ENCODE results near the gene ANKLE2. TPM values are rescaled to one million over a fixed set of nuclear protein-coding genes. Genes with fewer than 3 reads are reported as not detected.
"Not testable (repeated sequence)": the region's sequence is repeated elsewhere in the genome, so short reads cannot be mapped to it uniquely, and the experiment has no call there.

Gene ANKLE2
- total RNA-seq, 1 experiment from 2014 or later: 85.9 TPM

DNA sequence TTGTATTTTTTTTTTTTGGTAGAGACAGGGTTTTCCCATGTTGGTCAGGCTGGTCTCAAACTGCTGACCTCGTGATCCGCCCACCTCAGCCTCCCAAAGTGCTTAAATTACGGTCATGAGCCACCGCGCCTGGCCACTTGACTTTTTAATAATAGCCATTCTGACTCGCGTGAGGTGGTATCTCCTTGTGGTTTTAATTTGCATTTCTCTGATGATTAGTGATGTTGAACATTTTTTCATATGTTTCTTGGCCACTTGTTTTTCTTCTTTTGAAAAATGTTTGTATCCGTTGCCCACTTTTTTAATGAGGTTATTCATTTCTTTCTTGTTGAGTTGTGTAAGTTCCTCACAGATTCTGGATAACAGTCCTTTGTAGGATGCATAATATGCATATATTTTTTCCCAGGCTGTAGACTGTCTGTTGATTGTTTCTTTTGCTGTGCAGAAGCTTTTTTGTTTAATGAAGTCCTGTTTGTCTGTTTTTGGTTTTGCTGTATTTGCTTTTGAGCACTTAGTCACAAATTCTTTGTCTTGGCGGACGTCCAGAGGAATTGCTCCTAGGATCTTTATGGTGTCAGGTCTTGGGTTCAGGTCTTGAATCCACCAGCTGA lies 61.3 kb downstream of the ANKLE2 start:
- Histone ChIP-seq H3F3A (ENCODE audit: low read length, unreplicated experiment) (peaks cover 3% of the 10 kb centered on the region), H2AFZ (ENCODE audit: low read length) (no peak overlapping the region), H3K79me2 (ENCODE audit: low read length) (no peaks in the 10 kb centered on the region), H3K4me3 (ENCODE audit: low read length) (no peak overlapping the region), H3K4me1 (ENCODE audit: insufficient read depth, low read length) (peaks cover 17% of the 10 kb centered on the region), H4K20me1 (ENCODE audit: low read length) (peaks cover 5% of the 10 kb centered on the region; the same call in 1 of the 2 replicates), H3K36me3 (ENCODE audit: low read depth, low read length) (0 out of 2 replicates have a peak, but pooled peaks cover 6% of the 10 kb centered on the region), H3K9ac (ENCODE audit: low read length) (no peak overlapping the region), H3K27ac (ENCODE audit: low read length) (0 out of 2 replicates have a peak overlapping the region, but pooled peaks have one; percentile 3), H3K4me2 (ENCODE audit: low read length) (peak overlapping the region; percentile 47), H3K9me3 (ENCODE audit: low read length) (no peaks in the 10 kb centered on the region), H3K9me2 (replicated peaks; ENCODE audit: low read length) (no peaks in the 10 kb centered on the region), H3K27me3 (ENCODE audit: low read length) (no peaks in the 10 kb centered on the region)
- TF ChIP-seq, protein P1, sequence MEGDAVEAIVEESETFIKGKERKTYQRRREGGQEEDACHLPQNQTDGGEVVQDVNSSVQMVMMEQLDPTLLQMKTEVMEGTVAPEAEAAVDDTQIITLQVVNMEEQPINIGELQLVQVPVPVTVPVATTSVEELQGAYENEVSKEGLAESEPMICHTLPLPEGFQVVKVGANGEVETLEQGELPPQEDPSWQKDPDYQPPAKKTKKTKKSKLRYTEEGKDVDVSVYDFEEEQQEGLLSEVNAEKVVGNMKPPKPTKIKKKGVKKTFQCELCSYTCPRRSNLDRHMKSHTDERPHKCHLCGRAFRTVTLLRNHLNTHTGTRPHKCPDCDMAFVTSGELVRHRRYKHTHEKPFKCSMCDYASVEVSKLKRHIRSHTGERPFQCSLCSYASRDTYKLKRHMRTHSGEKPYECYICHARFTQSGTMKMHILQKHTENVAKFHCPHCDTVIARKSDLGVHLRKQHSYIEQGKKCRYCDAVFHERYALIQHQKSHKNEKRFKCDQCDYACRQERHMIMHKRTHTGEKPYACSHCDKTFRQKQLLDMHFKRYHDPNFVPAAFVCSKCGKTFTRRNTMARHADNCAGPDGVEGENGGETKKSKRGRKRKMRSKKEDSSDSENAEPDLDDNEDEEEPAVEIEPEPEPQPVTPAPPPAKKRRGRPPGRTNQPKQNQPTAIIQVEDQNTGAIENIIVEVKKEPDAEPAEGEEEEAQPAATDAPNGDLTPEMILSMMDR (conservative IDR thresholded peaks at IDR 0.05; ENCODE audit: low read depth, low read length): no peak
- no peak for TF ChIP-seq EZH2 (IDR thresholded peaks at IDR 0.05; ENCODE audit: low read length, unreplicated experiment)
- no peak for TF ChIP-seq EZH2phosphoT487 (IDR thresholded peaks at IDR 0.05; ENCODE audit: borderline replicate concordance, low read length)
- DNase-seq (peak; percentile 96), ATAC-seq (peak; percentile 83)
- intact Hi-C loops (cut with micrococcal nuclease): no loop called here
- ChIA-PET CTCF (no interaction called here), POLR2A (ENCODE audit: unreplicated experiment) (no interaction called here)
- BruUV-seq (replicated peaks): no TSS peak

- H3K36me3 ChIP-seq (ENCODE audit: low read depth, low read length): 0 out of 2 replicates have a peak, but pooled peaks cover 6% of the 10 kb centered on the region
- peaks cover 5% of the 10 kb centered on the region; the same call in 1 of the 2 replicates for H4K20me1 ChIP-seq (ENCODE audit: low read length)
- H3K4me1 ChIP-seq (ENCODE audit: insufficient read depth, low read length): peaks cover 17% of the 10 kb centered on the region
- ATAC-seq: no peak
- H3K27me3 ChIP-seq (ENCODE audit: low read length): no peaks in the 10 kb centered on the region
- no TSS peak for BruUV-seq (replicated peaks)
- H3K9ac ChIP-seq (ENCODE audit: low read length): no peak overlapping the region
- H3K79me2 ChIP-seq (ENCODE audit: low read length): no peaks in the 10 kb centered on the region
- no peaks in the 10 kb centered on the region for H3K9me2 ChIP-seq (replicated peaks; ENCODE audit: low read length)
- POLR2A ChIA-PET (ENCODE audit: unreplicated experiment): no interaction called here
- CTCF ChIA-PET: no interaction called here
- H3K4me2 ChIP-seq (ENCODE audit: low read length): no peak overlapping the region
- H2AFZ ChIP-seq (ENCODE audit: low read length): no peak overlapping the region
- no peaks in the 10 kb centered on the region for H3K9me3 ChIP-seq (ENCODE audit: low read length)
- intact Hi-C loops (cut with micrococcal nuclease): no loop called here
- peaks cover 3% of the 10 kb centered on the region for H3F3A ChIP-seq (ENCODE audit: low read length, unreplicated experiment)
- TF ChIP-seq EZH2phosphoT487 (IDR thresholded peaks at IDR 0.05; ENCODE audit: borderline replicate concordance, low read length) (no peak), EZH2 (IDR thresholded peaks at IDR 0.05; ENCODE audit: low read length, unreplicated experiment) (no peak)
- TF ChIP-seq, protein P1 (conservative IDR thresholded peaks at IDR 0.05; ENCODE audit: low read depth, low read length): no peak
- no peak overlapping the region for H3K4me3 ChIP-seq (ENCODE audit: low read length)
- H3K27ac ChIP-seq (ENCODE audit: low read length): no peak overlapping the region
- no peak for DNase-seq
Measured at GRCh38 chr12:132698341-132698740, 63.3 kb downstream of the ANKLE2 start.

- H2AFZ ChIP-seq (ENCODE audit: low read length): no peak overlapping the region
- DNase-seq: no peak
- no peaks in the 10 kb centered on the region for H3K9me2 ChIP-seq (replicated peaks; ENCODE audit: low read length)
- no peaks in the 10 kb centered on the region for H3K27me3 ChIP-seq (ENCODE audit: low read length)
- ATAC-seq: no peak
- peaks cover 3% of the 10 kb centered on the region for H3F3A ChIP-seq (ENCODE audit: low read length, unreplicated experiment)
- POLR2A ChIA-PET (ENCODE audit: unreplicated experiment): no interaction called here
- CTCF ChIA-PET: no interaction called here
- no peaks in the 10 kb centered on the region for H3K79me2 ChIP-seq (ENCODE audit: low read length)
- H3K4me3 ChIP-seq (ENCODE audit: low read length): no peak overlapping the region
- H3K36me3 ChIP-seq (ENCODE audit: low read depth, low read length): 0 out of 2 replicates have a peak, but pooled peaks cover 11% of the 10 kb centered on the region
- intact Hi-C loops (cut with micrococcal nuclease): no loop called here
- no peak overlapping the region for H3K4me2 ChIP-seq (ENCODE audit: low read length)
- TF ChIP-seq, protein P1 (conservative IDR thresholded peaks at IDR 0.05; ENCODE audit: low read depth, low read length): no peak
- TF ChIP-seq EZH2phosphoT487 (IDR thresholded peaks at IDR 0.05; ENCODE audit: borderline replicate concordance, low read length) (no peak), EZH2 (IDR thresholded peaks at IDR 0.05; ENCODE audit: low read length, unreplicated experiment) (no peak)
- H3K9ac ChIP-seq (ENCODE audit: low read length): no peak overlapping the region
- peaks cover 11% of the 10 kb centered on the region for H3K4me1 ChIP-seq (ENCODE audit: insufficient read depth, low read length)
- no TSS peak for BruUV-seq (replicated peaks)
- H3K9me3 ChIP-seq (ENCODE audit: low read length): no peaks in the 10 kb centered on the region
- no peaks in the 10 kb centered on the region for H4K20me1 ChIP-seq (ENCODE audit: low read length)
- no peak overlapping the region for H3K27ac ChIP-seq (ENCODE audit: low read length)
Measured at GRCh38 chr12:132695431-132695830, 66.2 kb downstream of the ANKLE2 start.

DNA sequence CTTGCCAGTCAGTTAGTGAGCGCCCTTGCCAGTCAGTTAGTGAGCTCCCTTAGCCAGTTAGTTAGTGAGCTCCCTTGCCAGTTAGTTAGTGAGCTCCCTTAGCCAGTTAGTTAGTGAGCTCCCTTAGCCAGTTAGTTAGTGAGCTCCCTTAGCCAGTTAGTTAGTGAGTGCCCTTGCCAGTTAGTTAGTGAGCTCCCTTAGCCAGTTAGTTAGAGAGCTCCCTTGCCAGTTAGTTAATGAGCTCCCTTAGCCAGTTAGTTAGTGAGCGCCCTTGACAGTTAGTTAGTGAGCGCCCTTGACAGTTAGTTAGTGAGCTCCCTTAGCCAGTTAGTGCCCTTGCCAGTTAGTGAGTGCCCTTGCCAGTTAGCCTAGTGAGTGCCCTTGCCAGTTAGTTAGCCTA lies 66.7 kb downstream of the ANKLE2 start:
- H3K9ac ChIP-seq (ENCODE audit: low read length); H3K4me2 ChIP-seq (ENCODE audit: low read length); POLR2A ChIA-PET (ENCODE audit: unreplicated experiment); DNase-seq; H3F3A ChIP-seq (ENCODE audit: low read length, unreplicated experiment); H3K79me2 ChIP-seq (ENCODE audit: low read length); H4K20me1 ChIP-seq (ENCODE audit: low read length); H3K27ac ChIP-seq (ENCODE audit: low read length); BruUV-seq (replicated peaks); intact Hi-C loops (cut with micrococcal nuclease); ATAC-seq; H2AFZ ChIP-seq (ENCODE audit: low read length); H3K9me2 ChIP-seq (replicated peaks; ENCODE audit: low read length); H3K4me1 ChIP-seq (ENCODE audit: insufficient read depth, low read length); CTCF ChIA-PET; H3K4me3 ChIP-seq (ENCODE audit: low read length); H3K9me3 ChIP-seq (ENCODE audit: low read length); H3K27me3 ChIP-seq (ENCODE audit: low read length): not testable (repeated sequence)
- H3K36me3 ChIP-seq (ENCODE audit: low read depth, low read length): 0 out of 2 replicates have a peak, but pooled peaks cover 11% of the 10 kb centered on the region

Measured in PC-3 (cell line).